GM23248 (cell line): ENCODE measurements around the gene STXBP5L. TPM values are rescaled to one million over a fixed set of nuclear protein-coding genes. Genes with fewer than 3 reads are reported as not detected.
"Not testable (repeated sequence)": the region's sequence is repeated elsewhere in the genome, so short reads cannot be mapped to it uniquely, and the experiment has no call there.

Source experiments
- DNase-seq: peaks from one replicate; pipeline ENCODE4 v3.0.0-alpha.2; 2015
- H2AFZ ChIP-seq: fragments of 200-600 bp; sonication (generic); 2 replicates; pipeline ENCODE4 v1.6.1; 2016; ENCODE audit warnings: antibody characterized with exemption
- H3F3A ChIP-seq: fragments of 200-600 bp; sonication (generic); 2 replicates; pipeline ENCODE4 v1.6.1; 2016; ENCODE audit warnings: mild to moderate bottlenecking, antibody characterized with exemption, mixed run types; ENCODE audit not compliant: insufficient read depth
- H3K27ac ChIP-seq: fragments of 200-600 bp; sonication (generic); 2 replicates; pipeline ENCODE4 v1.5.1; 2016; ENCODE audit warnings: mild to moderate bottlenecking
- H3K27me3 ChIP-seq: fragments of 200-600 bp; sonication (generic); replicated peaks from 2 replicates; pipeline ENCODE4 v1.6.1; 2016; ENCODE audit warnings: mild to moderate bottlenecking; ENCODE audit not compliant: insufficient read depth
- H3K36me3 ChIP-seq: fragments of 200-600 bp; sonication (generic); 2 replicates; pipeline ENCODE4 v1.6.1; 2016; ENCODE audit warnings: low read depth, mild to moderate bottlenecking
- H3K4me1 ChIP-seq: fragments of 200-600 bp; sonication (generic); 2 replicates; pipeline ENCODE4 v1.6.1; 2016; ENCODE audit warnings: mild to moderate bottlenecking; ENCODE audit not compliant: insufficient read depth
- H3K4me2 ChIP-seq: fragments of 200-600 bp; sonication (generic); one replicate; pipeline ENCODE4 v1.6.1; 2016; ENCODE audit warnings: mild to moderate bottlenecking; ENCODE audit not compliant: unreplicated experiment
- H3K4me3 ChIP-seq: fragments of 200-600 bp; sonication (generic); 2 replicates; pipeline ENCODE4 v1.5.1; 2016; ENCODE audit warnings: mild to moderate bottlenecking
- H3K79me2 ChIP-seq: fragments of 200-600 bp; sonication (generic); 2 replicates; pipeline ENCODE4 v1.6.1; 2016; ENCODE audit warnings: mild to moderate bottlenecking; ENCODE audit not compliant: insufficient read depth
- H3K9ac ChIP-seq: fragments of 200-600 bp; sonication (generic); 2 replicates; pipeline ENCODE4 v1.6.1; 2016; ENCODE audit warnings: mild to moderate bottlenecking
- H3K9me2 ChIP-seq: fragments of 200-600 bp; sonication (generic); 2 replicates; pipeline ENCODE4 v1.6.1; 2016; ENCODE audit warnings: mixed run types, mild to moderate bottlenecking, moderate library complexity; ENCODE audit not compliant: insufficient read depth
- H3K9me3 ChIP-seq: fragments of 200-600 bp; sonication (generic); one replicate; pipeline ENCODE4 v1.6.1; 2017; ENCODE audit warnings: low read depth
- H4K20me1 ChIP-seq: fragments of 200-600 bp; sonication (generic); 2 replicates; pipeline ENCODE4 v1.6.0; 2016; ENCODE audit not compliant: insufficient read depth
- EZH2 ChIP-seq: fragments of 200-600 bp; sonication (generic); IDR thresholded peaks from 2 replicates; pipeline ENCODE4 v1.6.1; 2018; ENCODE audit warnings: antibody characterized with exemption, mild to moderate bottlenecking; ENCODE audit not compliant: insufficient read depth, poor library complexity, severe bottlenecking
- EZH2phosphoT487 ChIP-seq: fragments of 200-600 bp; sonication (generic); IDR thresholded peaks from 2 replicates; pipeline ENCODE4 v1.6.1; 2018; ENCODE audit warnings: antibody characterized with exemption, moderate library complexity, mild to moderate bottlenecking, low read depth; ENCODE audit not compliant: insufficient read depth
- WGBS, 2 experiments: methylation state at CpG; one replicate each; pipeline ENCODE4 v1.1.6; 2015 to 2017; ENCODE audit warnings: low lambda C conversion rate in 2 of 2, low coverage in 1 of 2; ENCODE audit errors: missing lambda C conversion rate in 2 of 2; 5-methylcytosine and 5-hydroxymethylcytosine counted together
- in situ Hi-C: fragments of 300-500 bp; cut with MboI; formaldehyde crosslinking; loops from 2 replicates; pipeline ENCODE4 v1.15.0; 2020
- polyA plus RNA-seq: library from polyadenylated mRNA; unstranded; fragments of >200 nt; fragmentation: Nextera tagmentation; extraction: Ambion mirVana; gene quantifications from 2 replicates; pipeline ENCODE4 v1.2.1, GENCODE V29; 2016
- total RNA-seq: library from RNA; depleted of rRNA; stranded (reverse); fragments of >200 nt; shearing (Covaris generic); gene quantifications from 2 replicates; pipeline ENCODE4 v1.2.3, GENCODE V29; 2014

Gene STXBP5L
- total and polyA plus RNA-seq, 2 experiments from 2014 or later, result not detected

DNA sequence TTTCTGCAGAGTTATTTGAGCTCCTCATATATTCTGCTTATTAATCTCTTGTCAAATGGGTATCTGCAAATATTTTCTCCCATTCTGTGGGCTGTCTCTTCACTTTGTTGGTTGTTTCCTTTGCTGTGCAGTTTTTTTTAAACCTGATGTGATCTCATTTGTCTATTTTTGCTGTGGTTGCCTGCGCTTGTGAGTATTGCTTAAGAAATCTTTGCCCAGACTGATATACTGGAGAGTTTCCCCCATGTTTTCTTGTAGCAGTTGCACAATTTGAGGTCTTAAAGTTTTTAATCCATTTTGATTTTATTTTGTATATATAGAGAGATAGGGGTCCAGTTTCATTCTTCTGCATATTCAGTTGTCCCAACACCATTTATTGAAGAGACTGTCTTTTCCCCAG, 535.5 kb downstream of the STXBP5L start:
- Histone ChIP-seq H3K4me1 (no peaks in the 10 kb centered on the region), H3K27ac (no peak overlapping the region), H3K27me3 (no peaks in the 10 kb centered on the region), H4K20me1 (no peaks in the 10 kb centered on the region), H3K4me3 (no peak overlapping the region), H3K9ac (no peak overlapping the region), H3K79me2 (no peaks in the 10 kb centered on the region), H3K9me2 (no peaks in the 10 kb centered on the region), H2AFZ (no peak overlapping the region), H3F3A (no peaks in the 10 kb centered on the region), H3K36me3 (no peaks in the 10 kb centered on the region), H3K4me2 (no peak overlapping the region), H3K9me3 (no peaks in the 10 kb centered on the region)
- TF ChIP-seq EZH2phosphoT487 (no peak), EZH2 (no peak)
- 100% methylated on average over 1 of the region's 1 CpG for WGBS, 2 experiments
- no peak for DNase-seq
- in situ Hi-C loops, result no loop called here

DNA sequence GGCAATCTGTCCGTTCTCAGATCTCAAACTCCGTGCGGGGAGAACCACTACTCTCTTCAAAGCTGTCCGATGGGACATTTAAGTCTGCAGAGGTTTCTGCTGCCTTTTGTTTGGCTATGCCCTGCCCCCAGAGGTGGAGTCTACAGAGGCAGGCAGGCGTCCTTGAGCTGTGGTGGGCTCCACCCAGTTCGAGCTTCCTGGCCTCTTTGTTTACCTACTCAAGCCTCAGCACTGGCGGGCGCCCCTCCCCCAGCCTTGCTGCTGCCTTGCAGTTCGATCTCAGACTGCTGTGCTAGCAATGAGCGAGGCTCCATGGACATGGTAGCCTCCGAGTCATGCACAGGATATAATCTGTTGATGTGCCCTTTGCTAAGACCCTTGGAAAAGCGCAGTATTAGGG, 543.7 kb downstream of the STXBP5L start:
- H3K9ac ChIP-seq, H3K4me2 ChIP-seq, H4K20me1 ChIP-seq, H3K36me3 ChIP-seq, H3F3A ChIP-seq, H3K9me2 ChIP-seq, H3K4me3 ChIP-seq, H3K27me3 ChIP-seq, H2AFZ ChIP-seq, H3K27ac ChIP-seq, H3K4me1 ChIP-seq, H3K79me2 ChIP-seq, H3K9me3 ChIP-seq, in situ Hi-C loops, DNase-seq: not testable (repeated sequence)
- 96 to 99% methylated on average over 12 of the region's 12 CpGs for WGBS, 2 experiments

DNA sequence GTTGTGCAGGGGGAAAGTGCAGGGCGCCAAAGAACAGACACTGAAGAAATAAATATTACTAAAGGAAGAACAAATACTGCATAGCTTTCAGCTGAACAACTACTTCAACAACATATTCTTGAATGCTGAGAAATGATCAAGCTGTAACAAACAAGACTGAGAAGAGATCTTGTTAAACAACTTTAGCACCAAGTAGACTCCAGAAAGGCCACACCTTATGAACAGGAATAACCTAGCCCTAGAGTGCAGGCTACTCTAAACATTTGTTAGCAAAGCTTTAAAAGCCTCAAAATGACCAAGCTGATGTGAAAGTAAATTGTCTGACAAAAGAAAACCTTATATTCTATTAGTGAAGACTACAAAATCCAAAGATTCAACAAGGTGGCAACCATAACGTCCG, 554.6 kb downstream of the STXBP5L start:
- no peaks in the 10 kb centered on the region for H3K36me3 ChIP-seq
- H3K4me3 ChIP-seq, result no peak overlapping the region
- DNase-seq, result no peak
- in situ Hi-C loops, result no loop called here
- WGBS, 2 experiments, result 98 to 99% methylated on average over 3 of the region's 3 CpGs
- no peaks in the 10 kb centered on the region for H3K79me2 ChIP-seq
- no peaks in the 10 kb centered on the region for H3K9me3 ChIP-seq
- H3K9ac ChIP-seq, result no peak overlapping the region
- no peak for TF ChIP-seq EZH2
- TF ChIP-seq EZH2phosphoT487, result no peak
- H3F3A ChIP-seq, result no peaks in the 10 kb centered on the region
- no peak overlapping the region for H3K27ac ChIP-seq
- no peaks in the 10 kb centered on the region for H3K9me2 ChIP-seq
- H3K27me3 ChIP-seq, result no peaks in the 10 kb centered on the region
- H2AFZ ChIP-seq, result no peak overlapping the region
- H3K4me2 ChIP-seq, result no peak overlapping the region
- no peaks in the 10 kb centered on the region for H4K20me1 ChIP-seq
- no peaks in the 10 kb centered on the region for H3K4me1 ChIP-seq

DNA sequence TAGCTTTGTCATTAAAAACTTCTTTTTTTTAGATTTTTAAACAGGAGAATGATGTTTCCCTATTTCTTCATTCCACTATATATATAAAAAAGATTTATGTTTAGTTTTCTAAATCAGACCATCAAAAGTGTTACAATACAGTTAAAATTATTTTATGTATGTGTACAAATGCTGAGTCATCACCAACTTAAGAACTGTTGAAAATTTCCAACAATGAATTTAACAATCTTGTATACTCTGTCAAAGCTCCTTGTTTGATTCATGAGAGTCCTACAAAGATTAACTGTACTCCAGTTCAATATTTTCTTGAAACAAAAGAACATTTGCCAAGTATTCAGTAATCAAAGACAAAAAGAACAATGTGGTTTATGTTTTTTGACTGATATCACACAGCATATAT, 555.7 kb downstream of the STXBP5L start:
- Histone ChIP-seq H3K36me3 (no peaks in the 10 kb centered on the region), H4K20me1 (no peaks in the 10 kb centered on the region), H3K9me3 (no peaks in the 10 kb centered on the region), H3K9ac (no peak overlapping the region), H3K27me3 (no peaks in the 10 kb centered on the region), H3K9me2 (no peaks in the 10 kb centered on the region), H3K4me3 (no peak overlapping the region), H3F3A (no peaks in the 10 kb centered on the region), H3K4me2 (no peak overlapping the region), H3K79me2 (no peaks in the 10 kb centered on the region), H3K27ac (no peak overlapping the region), H2AFZ (no peak overlapping the region), H3K4me1 (no peaks in the 10 kb centered on the region)
- DNase-seq, result peak; percentile 3
- TF ChIP-seq EZH2phosphoT487, result no peak
- TF ChIP-seq EZH2, result no peak
- in situ Hi-C loops, result no loop called here

DNA sequence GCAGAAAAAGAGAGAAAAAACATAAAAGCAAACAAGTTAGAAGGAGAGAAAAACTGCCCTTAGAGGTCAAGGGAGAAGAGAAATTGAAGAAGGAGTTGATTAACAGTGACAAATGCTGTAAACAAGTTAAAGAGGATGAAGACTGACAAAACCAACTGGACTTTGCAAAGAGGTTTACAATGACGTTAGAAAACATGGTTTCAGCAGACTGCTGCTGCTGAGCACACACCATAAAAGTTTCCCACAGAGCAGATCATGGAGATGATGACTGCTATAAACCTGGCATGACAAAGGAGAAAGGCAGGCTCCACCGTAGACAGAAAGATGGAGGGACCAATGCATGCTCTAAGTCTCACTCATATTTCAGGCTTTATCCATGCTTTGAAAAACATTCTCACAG, 559.1 kb downstream of the STXBP5L start:
- no peaks in the 10 kb centered on the region for H3K36me3 ChIP-seq
- no peak overlapping the region for H2AFZ ChIP-seq
- WGBS, 2 experiments, result 72 to 93% methylated on average over 2 of the region's 2 CpGs

More for the DNA sequence above, 559.1 kb downstream of the STXBP5L start:
- no peaks in the 10 kb centered on the region for H3K9me3 ChIP-seq
- no peak overlapping the region for H3K4me3 ChIP-seq
- no peak for DNase-seq
- H3K9ac ChIP-seq, result no peak overlapping the region
- no peaks in the 10 kb centered on the region for H3F3A ChIP-seq
- H3K4me1 ChIP-seq, result no peaks in the 10 kb centered on the region
- no peak for TF ChIP-seq EZH2phosphoT487
- TF ChIP-seq EZH2, result no peak
- H4K20me1 ChIP-seq, result no peaks in the 10 kb centered on the region
- no peaks in the 10 kb centered on the region for H3K27me3 ChIP-seq
- H3K27ac ChIP-seq, result no peak overlapping the region
- H3K79me2 ChIP-seq, result no peaks in the 10 kb centered on the region
- no peaks in the 10 kb centered on the region for H3K9me2 ChIP-seq
- in situ Hi-C loops, result no loop called here
- no peak overlapping the region for H3K4me2 ChIP-seq
